Ovary (tissue), 9 donors: Measurements from ENCODE around the gene PPP1R37. TPM values are rescaled to one million over a fixed set of nuclear protein-coding genes. Genes with fewer than 3 reads are reported as not detected.

Source experiments
- DNase-seq, 5 donors: peaks; one replicate each; pipeline ENCODE4 v3.0.0-alpha.2; 2019 to 2020
- H3K27ac ChIP-seq, 2 donors: fragments of 200-600 bp; one replicate each; pipeline versions ENCODE4 v1.5.1 to v1.8.0; 2019 to 2022
- H3K27me3 ChIP-seq: fragments of 200-600 bp; one replicate; pipeline ENCODE4 v1.8.0; 2022
- H3K36me3 ChIP-seq: fragments of 200-600 bp; sonication (generic); one replicate; pipeline ENCODE4 v1.5.1; 2019
- H3K4me1 ChIP-seq: one replicate; pipeline ENCODE4 v1.8.1; 2013; ENCODE audit warnings: mild to moderate bottlenecking, moderate library complexity; ENCODE audit not compliant: insufficient read depth
- H3K4me3 ChIP-seq: fragments of 200-600 bp; sonication (generic); one replicate; pipeline ENCODE4 v1.5.1; 2017
- H3K9me3 ChIP-seq, 2 donors: fragments of 200-600 bp in 1 of 2; sonication (generic) in 1 of 2; one replicate each; pipeline versions ENCODE4 v1.5.1 to v1.8.1; 2013 to 2019; ENCODE audit warnings: mild to moderate bottlenecking in 1 of 2, moderate library complexity in 1 of 2
- CTCF ChIP-seq, 3 donors: fragments of 450-650 bp in 2 of 3; fragments of 200-600 bp in 1 of 3; IDR thresholded peaks; one replicate each; pipeline versions ENCODE4 v1.5.1 to v1.8.0; 2016 to 2022; ENCODE audit warnings: antibody characterized with exemption in 3 of 3, mild to moderate bottlenecking in 1 of 3
- EP300 ChIP-seq: sonication (generic); formaldehyde crosslinking; IDR thresholded peaks from one replicate; pipeline ENCODE4 v1.6.1; 2017; ENCODE audit warnings: antibody characterized with exemption
- POLR2A ChIP-seq: fragments of 450-650 bp; IDR thresholded peaks from one replicate; pipeline ENCODE4 v1.6.1; 2017; ENCODE audit warnings: antibody characterized with exemption, mild to moderate bottlenecking, moderate library complexity
- WGBS, 3 donors: extraction: QIAGEN DNeasy Blood & Tissue Kit in 1 of 3; methylation state at CpG; one replicate each; pipeline versions ENCODE4 v1.1.5 to v1.1.7; 2013 to 2017; 5-methylcytosine and 5-hydroxymethylcytosine counted together
- intact Hi-C, 4 donors: fragments of 100-400 bp; cut with DNase I; formaldehyde crosslinking; loops; one replicate each; pipeline versions ENCODE4 v1.11.0 to v1.15.1; 2022 to 2023
- polyA plus RNA-seq, 2 donors: library from polyadenylated mRNA; stranded (reverse); fragments of 200-250 nt in 1 of 2; fragments of 350-450 nt in 1 of 2; fragmentation: Illumina TruSeq in 1 of 2; extraction: RNeasy Lipid Tissue Mini Kit (QIAGEN cat#74804) in 1 of 2; gene quantifications; one replicate each; pipeline ENCODE4 v1.2.3, GENCODE V29; 2013 to 2014
- total RNA-seq, 7 donors: library from RNA; depleted of rRNA in 2 of 7; stranded (reverse); fragments of >200 nt in 2 of 7; fragmentation: NEBNext Ultra II Directional in 3 of 7; extraction: Animal tissue kit (Norgen Biotek cat#: 25700) in 3 of 7; gene quantifications; one replicate each; pipeline versions ENCODE4 v1.1.0 to v1.2.4, GENCODE V29; 2016 to 2023
- donor health status: DM: no; HTN: no; CAD: no; lungs with moderate emphysema.
- donor health status: DM: no; HTN: no; CAD: no.
- donor health status: Bipolar disorder and iron deficiency.
- donor health status: DM: yes; HTN: yes; CAD: no.
- donor health status: DM: no; HTN: no; CAD: no.
- donor health status: DM: yes; HTN: yes; CAD: no.

PPP1R37 gene
- total and polyA plus RNA-seq, 9 donors = 5.5 to 28.4 (median 20.2) TPM

GRCh38 chr19:45156011-45156630, 63.1 kb downstream of the PPP1R37 start:
- peaks cover 19% of the 10 kb centered on the region for H3K4me1 ChIP-seq
- intact Hi-C loops = no loop called here
- TF ChIP-seq CTCF (IDR thresholded peaks at IDR 0.05) (no peak), EP300 (no peak), POLR2A (no peak)
- no peaks in the 10 kb centered on the region for H3K27me3 ChIP-seq
- WGBS, 3 donors = 62 to 79% (median 74%) methylated on average over 10 to 11 of the region's 11 CpGs
- no peaks in the 10 kb centered on the region for H3K36me3 ChIP-seq
- no peaks in the 10 kb centered on the region for H3K9me3 ChIP-seq
- H3K27ac ChIP-seq = no peak overlapping the region
- no peak for DNase-seq
- H3K4me3 ChIP-seq = no peak overlapping the region

- Histone ChIP-seq H3K4me3 (no peak overlapping the region), H3K4me1 (peaks cover 19% of the 10 kb centered on the region), H3K9me3 (no peaks in the 10 kb centered on the region), H3K36me3 (no peaks in the 10 kb centered on the region), H3K27me3 (no peaks in the 10 kb centered on the region), H3K27ac (no peak overlapping the region)
- intact Hi-C loops = no loop called here
- no peak for DNase-seq
- WGBS, 3 donors = 67 to 76% (median 71%) methylated on average over 11 of the region's 11 CpGs
- TF ChIP-seq POLR2A (no peak), EP300 (no peak), CTCF (IDR thresholded peaks at IDR 0.05) (no peak)
Observed at GRCh38 chr19:45156751-45157150, 63.8 kb downstream of the PPP1R37 start.

- intact Hi-C loops = no loop called here
- 68 to 82% (median 73%) methylated on average over 26 to 27 of the region's 27 CpGs for WGBS, 3 donors
- Histone ChIP-seq H3K9me3 (no peaks in the 10 kb centered on the region), H3K27me3 (no peaks in the 10 kb centered on the region), H3K27ac (no peak overlapping the region), H3K36me3 (no peaks in the 10 kb centered on the region), H3K4me3 (no peak overlapping the region), H3K4me1 (peaks cover under 1% of the 10 kb centered on the region)
- no peak for DNase-seq
- TF ChIP-seq POLR2A (no peak), EP300 (no peak), CTCF (IDR thresholded peaks at IDR 0.05) (no peak)
Observed at GRCh38 chr19:45158503-45159209, 65.7 kb downstream of the PPP1R37 start.

- intact Hi-C loops = no loop called here
- H3K4me3 ChIP-seq = no peak overlapping the region
- WGBS, 3 donors = 62 to 72% (median 63%) methylated on average over 12 of the region's 12 CpGs
- no peaks in the 10 kb centered on the region for H3K27me3 ChIP-seq
- H3K27ac ChIP-seq = no peak overlapping the region
- H3K36me3 ChIP-seq = no peaks in the 10 kb centered on the region
- TF ChIP-seq POLR2A (no peak), EP300 (no peak), CTCF (IDR thresholded peaks at IDR 0.05) (no peak)
- H3K4me1 ChIP-seq = no peaks in the 10 kb centered on the region
- DNase-seq = no peak
- H3K9me3 ChIP-seq = no peaks in the 10 kb centered on the region
Observed at GRCh38 chr19:45159210-45159970, 66.4 kb downstream of the PPP1R37 start.
